DMS53 (cell line): ENCODE measurements around the gene IFT43.

Source experiments
- DNase-seq: peaks from one replicate; lab custom pipeline; 2025; lab: John Stamatoyannopoulos, UW

Gene IFT43

GRCh38 chr14:76081642-76082041, 96.1 kb downstream of the IFT43 start:
- DNase-seq, result no peak

GRCh38 chr14:76083796-76084765, 98.5 kb downstream of the IFT43 start:
- no peak for DNase-seq

GRCh38 chr14:76085358-76085757, 99.8 kb downstream of the IFT43 start:
- no peak for DNase-seq

DNA sequence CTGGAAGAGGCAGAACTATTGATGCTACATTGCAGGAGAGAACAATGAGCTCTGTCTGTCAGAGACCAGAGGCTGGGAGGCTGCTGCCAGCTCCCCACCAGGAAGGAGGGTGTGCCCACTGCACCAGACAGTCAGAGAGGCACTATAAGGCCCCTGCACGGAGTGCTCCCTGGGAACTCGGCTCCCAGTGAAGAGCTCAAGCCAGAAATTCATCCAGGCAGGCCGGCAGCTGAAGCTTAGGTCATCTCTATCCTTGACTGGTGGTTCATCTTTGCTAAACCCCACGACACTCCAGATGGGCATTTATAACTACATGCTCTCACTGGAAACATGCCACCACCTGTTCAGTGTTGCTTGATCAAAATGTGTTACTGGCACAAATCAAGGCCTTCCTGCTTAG, 101.1 kb downstream of the IFT43 start:
- DNase-seq, result no peak

- no peak for DNase-seq
Measured at GRCh38 chr14:76088326-76088725, 102.8 kb downstream of the IFT43 start.

- no peak for DNase-seq
Measured at GRCh38 chr14:76088771-76089571, 103.4 kb downstream of the IFT43 start.

DNA sequence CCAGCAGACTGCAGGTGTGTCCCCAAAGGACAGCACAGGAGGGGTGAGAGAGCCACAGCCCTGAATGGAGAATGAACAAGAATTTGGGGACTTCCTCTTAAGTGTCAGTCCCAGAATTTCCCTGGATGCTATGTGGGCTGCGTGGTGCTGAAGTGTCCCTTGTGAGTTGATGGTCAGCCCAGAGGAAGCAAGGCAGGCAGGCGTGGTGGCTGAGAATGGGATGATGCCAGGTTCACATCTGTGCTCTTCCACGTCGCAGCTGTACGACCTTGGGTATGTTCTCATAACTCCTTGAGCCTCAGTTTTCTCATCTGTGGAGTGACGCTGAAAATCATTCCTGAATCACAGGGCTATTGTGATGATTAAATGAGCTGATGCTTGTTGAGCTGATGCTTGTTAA, 104.0 kb downstream of the IFT43 start:
- DNase-seq, result no peak

DNA sequence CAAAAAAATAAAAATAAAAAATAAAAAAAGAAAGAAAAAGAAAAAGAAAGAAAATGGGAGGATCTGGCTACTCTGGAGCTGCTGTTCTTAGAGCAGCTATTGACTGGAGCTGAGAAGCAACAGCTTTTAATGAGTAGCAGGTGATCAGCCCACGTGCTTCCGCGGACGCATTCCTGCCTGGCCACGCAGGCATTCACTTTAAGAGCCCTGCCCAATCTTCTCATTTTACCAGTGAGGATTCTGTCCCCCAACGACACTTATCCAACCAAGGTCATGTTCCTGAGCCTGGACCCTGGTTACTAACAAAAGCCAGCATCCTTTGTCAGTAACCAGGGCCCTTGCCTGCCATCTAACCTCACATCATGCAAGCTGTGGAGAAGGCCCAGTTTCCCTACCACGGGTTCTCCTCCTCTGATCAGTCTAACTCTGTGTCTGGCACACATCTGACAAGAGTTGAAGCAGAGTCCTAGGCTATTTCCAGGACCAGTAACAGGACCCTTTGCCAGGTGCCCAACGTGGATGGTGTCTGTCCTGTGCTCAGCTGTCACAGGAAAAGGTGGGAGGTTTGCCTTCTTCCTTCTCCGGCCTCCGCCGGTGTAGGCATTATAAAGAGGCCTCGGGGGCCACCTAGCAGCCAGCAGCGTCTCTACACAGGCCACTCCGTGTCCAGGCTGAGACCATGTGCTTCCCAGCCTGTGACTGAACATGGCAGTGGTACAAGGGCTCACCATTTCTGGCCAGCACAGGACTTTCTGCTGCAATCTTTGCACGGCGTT, 105.2 kb downstream of the IFT43 start:
- peak; percentile 39 for DNase-seq

DNA sequence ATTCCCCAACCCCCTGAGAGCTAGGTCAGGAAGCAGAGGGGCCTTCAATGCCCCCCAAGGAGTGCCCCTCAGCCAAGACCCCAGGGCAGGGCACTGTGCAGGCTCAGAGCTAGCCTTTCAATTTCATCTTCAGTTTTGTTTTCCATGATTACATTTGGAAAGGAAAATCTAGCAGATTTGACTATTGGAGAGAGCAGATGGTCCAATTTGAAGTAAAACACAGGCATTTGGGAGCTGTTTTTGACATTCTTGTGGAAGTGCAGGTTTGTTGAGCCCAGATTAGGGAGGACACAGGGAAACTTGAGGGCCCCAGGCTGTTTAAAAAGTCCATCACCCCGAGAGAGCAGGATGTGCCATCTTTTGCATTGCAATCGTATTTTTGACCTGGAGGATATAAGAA, 107.5 kb downstream of the IFT43 start:
- no peak for DNase-seq

GRCh38 chr14:76096257-76096656, 110.7 kb downstream of the IFT43 start:
- DNase-seq, result no peak

GRCh38 chr14:76097547-76097946, 112.0 kb downstream of the IFT43 start:
- DNase-seq, result no peak

DNA sequence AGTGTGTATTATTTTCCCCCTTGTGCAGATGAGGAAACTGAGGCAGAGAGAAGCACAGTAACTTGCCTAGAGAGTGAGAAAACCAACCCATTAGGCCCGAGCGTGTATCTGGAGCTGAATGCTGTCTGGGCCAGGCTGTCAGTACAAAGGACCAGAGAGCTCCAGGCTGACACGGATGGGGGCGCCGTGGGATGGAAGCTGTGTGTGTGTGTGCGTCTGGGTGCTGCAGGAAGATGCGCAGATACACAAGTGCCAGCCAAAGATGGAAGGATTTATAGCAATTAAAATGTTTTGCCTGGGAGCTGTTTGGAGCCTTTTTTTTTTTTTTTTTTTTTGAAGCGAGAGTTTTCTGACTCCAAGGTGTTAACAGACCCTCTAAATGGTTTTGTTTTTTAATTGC, 112.5 kb downstream of the IFT43 start:
- no peak for DNase-seq

- no peak for DNase-seq
Measured at GRCh38 chr14:76098916-76099675, 113.5 kb downstream of the IFT43 start.

DNA sequence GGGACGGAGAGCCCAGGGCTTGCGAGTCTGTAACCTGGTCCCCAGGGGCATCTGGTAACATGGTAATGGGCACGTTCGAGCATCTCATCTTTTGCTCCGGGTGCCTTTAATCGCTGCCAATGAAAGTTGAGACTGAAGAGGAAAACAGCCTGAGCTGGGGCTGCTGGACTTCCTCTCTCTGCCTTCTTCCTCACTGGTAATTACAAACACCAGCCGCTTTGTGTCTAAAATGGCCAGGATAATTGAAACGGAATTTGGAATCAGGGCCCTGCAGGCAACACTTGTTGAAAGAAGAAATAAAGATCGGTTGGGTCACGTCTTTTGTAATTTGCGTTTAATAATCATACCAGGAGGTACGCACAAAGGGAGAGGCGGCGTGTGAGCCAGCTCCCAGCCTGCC, 114.7 kb downstream of the IFT43 start:
- no peak for DNase-seq

DNA sequence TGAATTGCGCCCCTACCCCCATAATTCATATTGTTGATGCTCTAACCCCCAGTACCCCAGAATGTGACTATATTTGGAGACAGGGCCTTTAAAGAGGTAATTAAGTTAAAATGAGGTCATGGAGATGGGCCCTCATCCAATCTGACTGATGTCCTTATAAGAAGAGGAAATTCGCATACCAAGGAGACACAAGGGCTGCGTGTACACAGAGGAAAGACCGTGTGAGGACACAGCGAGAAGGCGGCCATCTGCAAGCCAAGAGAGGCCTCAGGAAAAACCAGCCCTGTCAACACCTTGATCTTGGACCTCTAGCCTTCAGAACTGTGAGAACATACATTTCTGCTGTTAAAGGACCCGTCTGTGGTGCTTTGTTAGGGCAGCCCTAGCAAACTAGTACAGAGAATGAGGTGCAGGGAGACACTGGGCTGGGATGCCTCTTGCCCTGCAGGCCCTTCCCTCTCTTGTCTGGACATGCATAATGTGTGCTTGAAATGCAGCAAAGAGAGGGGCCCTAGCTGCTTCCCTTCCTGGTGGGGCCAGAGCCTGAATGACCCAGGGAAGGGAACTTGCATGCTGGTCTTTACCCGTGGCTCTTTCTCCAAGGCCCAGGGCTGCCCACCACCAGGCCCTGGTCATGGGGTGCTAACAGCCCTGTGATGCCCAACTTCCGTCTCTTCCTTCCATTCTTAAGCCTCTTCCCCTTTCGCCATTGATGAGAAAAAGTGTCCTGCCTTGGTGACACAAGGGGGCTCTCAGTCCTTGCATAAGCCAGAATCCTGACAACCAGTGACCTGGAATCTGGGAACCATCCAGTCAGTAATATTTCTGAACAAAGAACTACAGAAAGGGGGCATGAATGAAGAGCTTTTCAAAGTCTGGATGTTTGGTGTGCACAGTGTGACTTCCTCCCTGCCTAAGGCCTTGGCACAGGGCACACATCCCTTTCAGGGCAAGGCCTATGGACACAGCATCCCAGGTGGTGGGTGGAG, 116.1 kb downstream of the IFT43 start:
- no peak for DNase-seq

DNA sequence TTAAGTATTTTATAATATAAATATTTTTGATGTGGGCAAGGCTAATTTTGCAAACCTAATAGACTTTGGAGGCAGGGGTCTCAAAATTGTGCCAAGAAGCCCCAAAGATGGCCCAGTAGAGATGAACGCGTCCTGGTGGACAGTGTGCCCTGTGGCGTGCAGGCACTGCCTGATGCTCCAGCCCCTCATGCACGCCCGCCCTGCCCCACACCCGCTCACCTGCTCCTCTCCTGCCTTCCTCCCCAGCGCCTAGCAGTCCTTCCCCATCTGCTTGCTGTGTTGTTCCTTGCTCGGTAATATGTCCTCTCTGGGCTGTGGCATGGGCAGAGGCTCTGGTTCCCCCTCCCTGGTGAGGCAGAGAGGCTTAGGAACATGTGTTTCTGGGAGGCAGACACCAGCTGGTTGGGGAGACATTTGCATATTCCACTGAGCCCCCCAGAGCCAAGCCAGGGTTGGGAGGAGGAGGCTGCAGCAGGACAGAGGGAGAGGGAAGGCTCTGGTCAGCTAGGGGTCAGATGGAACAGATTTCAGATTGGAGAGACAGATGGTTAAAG, 119.3 kb downstream of the IFT43 start:
- DNase-seq, result no peak

GRCh38 chr14:76106188-76106587, 120.6 kb downstream of the IFT43 start:
- no peak for DNase-seq

- DNase-seq, result no peak
Measured at GRCh38 chr14:76109087-76109880, 123.7 kb downstream of the IFT43 start.
